ENCODE measurements around the gene NARS2.

DNA sequence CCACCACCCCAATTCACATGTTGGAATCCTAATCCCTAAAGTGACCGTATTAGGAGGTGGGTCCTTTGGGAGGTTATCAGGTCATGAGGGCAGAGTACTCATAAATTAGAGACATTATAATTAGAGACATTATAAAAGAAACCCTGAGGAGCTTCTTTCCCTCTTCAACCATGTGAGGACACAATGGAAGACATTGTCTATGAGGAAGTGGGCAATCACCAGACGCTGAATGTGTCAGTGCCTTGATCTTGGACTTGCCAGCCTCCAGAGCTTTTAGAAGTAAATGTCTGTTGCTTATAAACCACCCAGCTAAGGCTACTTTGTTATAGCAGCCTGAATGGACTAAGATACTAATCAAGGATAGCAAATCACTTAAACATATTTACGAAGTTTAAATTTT, 171.8 kb downstream of the NARS2 start:
- TF ChIP-seq CTCF (IDR thresholded peaks at IDR 0.05; ENCODE audit: low read length) (no peak), EZH2phosphoT487 (IDR thresholded peaks at IDR 0.05; ENCODE audit: low read length) (no peak)
